NCI-H1930 (cell line): ENCODE measurements around the gene LRRK1.

Experiments used
- DNase-seq, 2 experiments: peaks; one replicate each; lab custom pipeline; 2025; lab: John Stamatoyannopoulos, UW

The LRRK1 gene

DNA sequence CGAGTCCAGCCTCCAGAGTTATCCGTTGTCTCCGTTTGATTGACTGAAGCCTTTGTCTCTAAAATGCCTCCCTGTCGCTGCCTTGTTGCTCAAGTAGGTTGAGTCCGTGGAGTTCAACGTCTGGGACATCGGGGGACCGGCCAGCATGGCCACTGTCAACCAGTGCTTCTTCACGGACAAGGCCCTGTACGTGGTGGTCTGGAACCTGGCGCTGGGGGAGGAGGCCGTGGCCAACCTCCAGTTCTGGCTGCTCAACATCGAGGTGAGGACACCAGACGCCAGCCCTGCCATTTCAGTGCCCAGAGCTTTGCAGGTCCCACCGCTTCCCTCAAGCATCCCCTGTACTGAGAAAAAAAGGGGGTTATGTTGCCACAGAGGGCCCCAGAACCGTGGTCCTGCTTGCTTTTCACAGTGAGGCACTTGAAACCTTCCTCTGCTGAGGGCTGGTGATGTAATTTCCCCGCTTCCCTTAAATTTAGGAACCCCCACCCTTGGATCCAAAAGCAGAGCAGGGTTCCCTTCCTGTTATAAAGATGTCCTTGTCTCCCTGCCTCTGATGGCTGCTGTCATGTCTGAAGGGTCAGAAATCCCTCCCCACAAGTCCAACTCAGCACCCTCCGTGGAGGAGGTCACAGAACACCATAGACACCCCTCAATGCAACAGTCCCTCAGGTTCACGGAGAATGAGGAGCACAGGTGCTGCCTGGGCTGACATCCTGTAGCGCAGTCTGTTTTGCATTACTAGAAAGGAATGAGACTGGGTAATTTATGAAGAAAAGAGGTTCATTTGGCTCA lies 105.7 kb downstream of the LRRK1 start:
- DNase-seq, result no peak

- no peak for DNase-seq
These were observed 106.3 kb downstream of the LRRK1 start for GRCh38 chr15:101025501-101025885.

DNA sequence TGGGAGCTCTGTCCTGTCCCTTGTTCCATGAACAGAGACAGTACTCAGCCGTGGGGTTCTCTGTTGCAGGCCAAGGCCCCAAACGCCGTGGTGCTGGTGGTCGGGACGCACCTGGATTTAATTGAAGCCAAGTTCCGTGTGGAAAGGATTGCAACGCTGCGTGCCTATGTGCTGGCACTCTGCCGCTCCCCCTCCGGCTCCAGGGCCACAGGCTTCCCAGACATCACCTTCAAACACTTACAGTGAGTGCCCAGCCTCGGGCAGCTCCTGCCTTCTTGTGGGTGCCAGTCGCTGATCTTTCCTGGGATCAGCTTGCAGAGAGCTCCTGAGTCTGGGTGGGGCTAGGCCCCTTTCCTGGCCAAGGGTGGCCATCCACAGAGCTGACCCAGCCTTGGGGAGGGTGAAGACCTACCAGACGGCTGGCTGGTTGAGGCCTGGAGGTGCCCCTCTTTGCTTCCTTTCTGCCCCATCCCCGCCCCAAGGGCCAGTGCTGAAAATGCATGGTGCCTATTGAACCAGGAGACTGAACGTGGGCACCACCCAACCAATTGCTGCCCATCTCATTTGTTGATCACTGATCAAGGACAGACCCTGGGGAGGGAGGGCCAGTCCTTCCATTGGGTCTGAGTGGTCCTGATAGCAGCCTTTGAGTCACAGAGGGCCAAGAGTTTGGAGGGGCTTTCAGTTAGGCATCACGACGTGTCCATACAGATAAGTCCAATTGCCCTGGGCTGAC lies 106.9 kb downstream of the LRRK1 start:
- no peak for DNase-seq

GRCh38 chr15:101026656-101027272 lies 107.6 kb downstream of the LRRK1 start:
- DNase-seq, result no peak

DNA sequence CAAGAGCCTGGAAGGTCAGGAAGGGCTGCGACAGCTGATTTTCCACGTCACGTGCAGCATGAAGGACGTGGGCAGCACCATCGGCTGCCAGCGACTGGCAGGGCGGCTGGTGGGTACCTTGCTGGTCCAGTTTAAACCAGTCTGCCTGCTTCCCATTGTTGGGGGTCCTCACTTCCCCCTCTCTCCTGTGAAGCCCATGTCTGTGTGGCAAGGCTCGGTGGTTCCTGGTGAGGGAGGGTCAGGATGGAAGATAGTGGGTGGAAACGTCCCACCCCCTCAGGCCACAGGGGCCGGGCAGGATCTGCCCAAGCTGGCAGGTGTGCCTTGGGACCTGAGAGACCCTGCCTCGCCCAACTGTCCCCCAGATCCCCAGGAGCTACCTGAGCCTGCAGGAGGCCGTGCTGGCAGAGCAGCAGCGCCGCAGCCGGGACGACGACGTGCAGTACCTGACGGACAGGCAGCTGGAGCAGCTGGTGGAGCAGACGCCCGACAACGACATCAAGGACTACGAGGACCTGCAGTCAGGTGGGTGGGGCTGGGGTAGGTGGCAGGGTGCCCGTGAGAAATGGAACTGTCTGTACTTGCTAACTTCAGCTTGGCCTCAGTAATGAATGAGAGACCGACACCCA lies 108.2 kb downstream of the LRRK1 start:
- DNase-seq, result no peak

DNA sequence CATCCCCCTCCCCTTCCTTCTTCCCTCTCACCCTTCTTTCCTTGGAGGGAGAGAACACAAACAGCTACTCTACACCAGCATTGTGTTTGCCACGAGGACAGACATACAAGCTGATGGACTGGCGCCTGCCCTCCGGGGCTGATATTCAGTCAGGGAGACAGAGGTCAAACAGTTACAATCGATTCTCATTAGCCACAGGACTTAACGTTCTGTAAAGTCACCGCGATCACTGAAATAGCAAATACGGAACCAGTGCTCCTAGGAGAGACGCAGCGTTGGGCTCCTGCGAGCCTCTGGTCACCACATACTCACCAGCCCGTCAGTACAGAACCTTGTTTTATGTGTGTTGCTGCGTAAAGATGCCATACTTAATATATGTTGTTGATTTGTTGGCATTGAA lies 108.8 kb downstream of the LRRK1 start:
- no peak for DNase-seq

DNA sequence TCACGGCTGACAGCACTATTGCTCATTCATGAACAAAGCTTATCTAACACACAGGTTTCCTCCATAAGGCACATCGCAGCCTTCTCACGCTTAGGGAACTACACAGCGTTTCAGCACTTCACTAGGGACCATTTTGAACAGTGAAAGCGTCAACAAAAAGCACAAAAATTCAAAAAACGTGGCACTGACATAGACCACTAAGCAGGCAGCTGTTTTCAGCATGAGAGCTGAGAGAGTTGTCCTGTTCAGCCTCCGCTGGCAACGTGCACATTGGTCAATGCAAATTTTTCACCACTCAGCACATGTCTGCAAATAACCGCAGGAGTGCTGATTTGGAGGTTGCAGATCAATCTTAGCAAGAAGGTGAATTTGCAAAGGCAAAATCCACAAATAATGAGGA lies 109.2 kb downstream of the LRRK1 start:
- DNase-seq, result no peak

DNA sequence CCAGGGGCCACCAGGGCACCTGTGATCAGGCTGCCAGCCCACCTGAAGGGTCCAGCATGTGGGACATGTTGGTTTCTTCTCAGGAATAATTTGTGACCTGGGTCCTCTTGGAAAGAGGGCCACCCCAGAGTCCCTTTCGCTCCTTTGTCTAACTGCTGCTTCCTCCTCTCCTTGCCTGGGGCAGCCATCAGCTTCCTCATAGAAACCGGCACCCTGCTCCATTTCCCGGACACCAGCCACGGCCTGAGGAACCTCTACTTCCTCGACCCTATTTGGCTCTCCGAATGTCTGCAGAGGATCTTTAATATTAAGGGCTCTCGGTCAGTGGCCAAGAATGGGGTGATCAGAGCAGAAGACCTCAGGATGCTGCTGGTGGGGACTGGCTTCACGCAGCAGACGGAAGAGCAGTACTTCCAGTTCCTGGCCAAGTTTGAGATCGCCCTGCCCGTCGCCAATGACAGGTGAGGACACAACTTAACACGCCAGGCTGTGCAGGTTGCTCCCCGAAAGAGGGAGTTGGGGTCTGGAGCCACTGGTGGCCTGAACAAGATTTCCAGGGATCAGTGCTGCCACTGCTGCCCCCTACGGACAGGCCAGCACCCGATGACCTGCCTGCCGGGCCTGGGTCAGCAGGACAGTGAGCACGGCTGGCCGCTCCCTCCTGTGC lies 109.7 kb downstream of the LRRK1 start:
- no peak for DNase-seq

GRCh38 chr15:101029971-101030661 lies 111.0 kb downstream of the LRRK1 start:
- DNase-seq, result no peak

GRCh38 chr15:101031213-101031612 lies 112.1 kb downstream of the LRRK1 start:
- DNase-seq, result no peak

DNA sequence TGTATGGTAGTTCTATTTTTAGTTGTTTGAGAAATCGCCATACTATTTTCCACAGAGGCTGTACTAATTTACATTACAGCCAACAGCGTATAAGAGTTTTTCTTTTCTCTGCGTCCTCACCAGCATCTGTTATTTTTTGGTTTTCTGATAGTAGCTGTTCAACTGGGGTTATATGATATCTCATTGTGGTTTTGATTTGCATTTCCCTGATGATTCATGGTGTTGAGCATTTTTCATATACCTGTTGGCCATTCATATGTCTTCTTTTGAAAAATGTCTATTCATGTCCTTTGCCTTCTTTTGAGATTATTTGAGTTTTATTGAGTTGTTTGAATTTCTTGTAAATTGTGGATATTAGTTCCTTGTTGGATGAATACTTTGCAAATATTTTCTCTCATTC lies 114.6 kb downstream of the LRRK1 start:
- DNase-seq, result no peak

- DNase-seq, result no peak
These were observed 116.5 kb downstream of the LRRK1 start for GRCh38 chr15:101035611-101036010.

- DNase-seq, result no peak
These were observed 117.0 kb downstream of the LRRK1 start for GRCh38 chr15:101036189-101036588.

DNA sequence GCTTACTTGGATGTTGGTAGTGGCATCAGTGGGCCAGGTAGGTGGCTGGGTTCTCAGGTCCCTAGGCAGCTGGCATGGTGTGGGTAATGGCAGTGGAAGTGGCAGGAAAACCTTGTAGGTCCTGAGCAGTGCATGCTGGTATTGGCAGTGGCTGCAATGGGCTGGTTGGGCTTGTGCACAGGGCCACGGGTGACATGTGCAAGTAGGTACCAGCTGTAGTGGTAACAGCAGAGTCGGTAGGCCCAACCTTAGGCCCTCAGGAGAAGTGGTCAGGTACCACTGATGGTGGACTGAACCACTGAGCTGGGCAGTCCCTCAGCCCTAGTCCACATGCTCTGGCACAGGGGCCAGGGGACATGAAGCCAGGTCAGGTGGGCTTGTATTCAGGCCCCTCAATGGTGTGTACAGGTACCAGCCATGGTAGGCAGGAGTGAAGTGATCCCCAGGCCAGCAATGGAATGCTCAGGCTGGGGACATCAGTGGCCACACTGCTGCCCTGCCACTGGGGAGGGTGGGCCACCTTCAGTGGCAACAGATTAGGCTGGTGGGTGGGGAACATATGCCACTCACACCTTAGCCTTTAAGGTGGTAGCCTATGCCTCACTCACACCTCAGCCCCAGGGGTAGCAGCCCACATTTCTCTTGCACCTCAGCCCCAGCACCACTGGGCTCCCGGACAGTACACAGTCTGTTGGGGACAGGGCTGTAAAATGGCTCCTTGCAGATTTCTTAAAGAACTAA lies 118.1 kb downstream of the LRRK1 start:
- DNase-seq, result no peak

DNA sequence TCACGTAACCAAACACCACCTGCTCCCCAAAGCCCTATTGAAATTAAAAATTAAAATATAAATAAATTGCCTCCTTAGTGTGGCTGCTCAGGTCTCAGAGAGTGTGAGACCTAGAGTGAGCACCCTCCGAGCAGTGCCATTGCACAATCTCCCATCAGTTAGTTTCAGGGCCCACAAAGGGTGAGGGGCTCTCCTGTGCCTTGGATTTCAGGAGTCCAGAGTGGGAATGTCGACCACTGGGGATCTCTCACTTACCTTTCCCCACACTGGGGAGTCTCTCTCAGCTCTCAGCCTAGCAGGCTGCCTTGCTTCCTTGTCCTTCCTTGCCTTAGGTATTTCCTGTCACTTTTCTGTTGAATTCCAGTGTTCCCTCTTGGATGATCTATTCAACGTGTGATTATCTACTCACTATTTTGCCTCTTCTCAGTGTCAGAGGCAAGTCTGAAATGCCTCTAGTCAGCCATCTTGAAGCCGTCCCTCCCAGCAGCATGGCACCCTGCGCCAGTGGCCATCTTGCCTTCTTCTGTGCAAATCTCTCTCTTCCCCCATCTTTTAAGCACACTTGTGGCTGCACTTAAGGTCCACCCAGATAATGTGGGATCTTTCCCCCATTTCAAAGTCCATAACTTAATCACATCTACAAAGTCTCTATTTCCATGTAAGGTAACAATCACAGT lies 119.3 kb downstream of the LRRK1 start:
- no peak for DNase-seq

DNA sequence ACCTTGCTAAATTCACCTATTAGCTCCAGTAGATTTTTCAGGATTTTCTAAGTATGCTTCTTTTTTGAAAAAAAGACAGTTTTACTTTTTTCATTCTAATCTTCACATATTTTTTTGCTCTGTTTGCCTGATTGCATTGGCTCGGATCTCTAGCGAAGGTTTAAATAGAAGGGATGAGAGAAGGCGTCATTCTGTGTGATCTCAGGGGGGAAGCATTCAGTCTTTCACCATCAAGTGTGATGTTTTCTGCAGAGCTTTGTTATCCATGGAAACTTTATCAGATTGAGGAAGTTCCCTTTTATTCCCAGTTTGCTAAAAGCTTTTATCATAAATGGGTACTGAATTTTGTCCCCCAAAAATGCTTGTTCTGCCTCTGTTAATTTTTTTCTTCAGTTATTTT lies 120.3 kb downstream of the LRRK1 start:
- no peak for DNase-seq

DNA sequence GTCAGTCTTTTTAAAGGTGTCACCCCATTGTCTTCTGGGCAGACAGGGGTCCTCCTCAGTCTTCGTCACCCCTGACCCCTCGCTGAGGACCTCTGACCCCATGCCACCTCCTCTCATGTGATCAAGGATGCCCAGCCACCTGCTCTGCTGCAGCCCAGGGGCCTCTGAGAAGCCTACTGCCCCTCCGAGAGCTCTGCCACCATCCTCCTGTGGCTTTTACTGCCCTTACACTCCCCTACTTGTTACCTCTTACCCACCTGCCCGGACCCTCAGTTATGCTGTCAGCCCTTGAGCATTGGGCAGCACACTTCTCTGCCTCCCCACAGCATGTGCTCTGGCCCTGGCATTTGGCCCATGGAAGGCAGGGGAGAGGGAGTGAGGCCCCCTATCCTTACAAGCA lies 123.2 kb downstream of the LRRK1 start:
- DNase-seq, result no peak

DNA sequence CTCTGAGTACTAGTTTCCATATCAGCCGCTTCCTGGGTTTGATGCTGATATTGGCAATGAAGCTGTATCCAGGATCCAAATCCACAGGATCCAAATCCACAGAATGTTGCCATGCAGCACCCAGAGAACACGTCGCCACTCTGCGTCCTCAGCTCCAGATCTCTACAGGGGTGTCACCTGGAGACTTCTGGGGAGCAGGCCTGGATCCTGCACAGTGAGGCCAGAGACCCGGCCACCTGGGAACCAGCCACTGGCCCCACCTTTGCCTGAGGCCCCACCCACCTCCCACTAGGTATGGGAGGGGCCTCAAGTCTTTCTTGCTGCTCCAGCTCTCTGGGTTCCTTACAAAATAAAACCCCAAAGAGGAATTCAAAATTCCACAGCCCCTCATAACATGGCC lies 123.9 kb downstream of the LRRK1 start:
- DNase-seq, result no peak

GRCh38 chr15:101043911-101044624 lies 124.9 kb downstream of the LRRK1 start:
- no peak for DNase-seq
